GM23338 (cell line): ENCODE data around the gene PDE4D. TPM values are rescaled to one million over a fixed set of nuclear protein-coding genes. Genes with fewer than 3 reads are reported as not detected.

Experiments used
- ATAC-seq: fragments of 200-7000 bp; cut with Tn5 transposase; 3 replicates; pipeline ENCODE4 v1.9.1; 2020
- DNase-seq: peaks from one replicate; pipeline ENCODE4 v3.0.0-alpha.2; 2015; ENCODE audit warnings: low spot score
- H2AFZ ChIP-seq: fragments of 200-600 bp; sonication (generic); 2 replicates; pipeline ENCODE4 v1.8.0; 2016; ENCODE audit warnings: antibody characterized with exemption, mild to moderate bottlenecking, moderate library complexity
- H3F3A ChIP-seq: fragments of 200-600 bp; sonication (generic); replicated peaks from 2 replicates; pipeline ENCODE4 v1.8.0; 2017; ENCODE audit warnings: antibody characterized with exemption, mixed run types, low read depth
- H3K27ac ChIP-seq: fragments of 200-600 bp; sonication (generic); 2 replicates; pipeline ENCODE4 v1.6.1; 2016; ENCODE audit warnings: low read depth
- H3K27me3 ChIP-seq: fragments of 200-600 bp; sonication (generic); 2 replicates; pipeline ENCODE4 v1.8.0; 2016; ENCODE audit warnings: mild to moderate bottlenecking, mixed run types, moderate library complexity; ENCODE audit not compliant: insufficient read depth
- H3K36me3 ChIP-seq: fragments of 200-600 bp; sonication (generic); 2 replicates; pipeline ENCODE4 v1.8.0; 2016; ENCODE audit warnings: mild to moderate bottlenecking; ENCODE audit not compliant: insufficient read depth
- H3K4me1 ChIP-seq: fragments of 200-600 bp; sonication (generic); 2 replicates; pipeline ENCODE4 v1.8.0; 2016; ENCODE audit warnings: mild to moderate bottlenecking, moderate library complexity; ENCODE audit not compliant: insufficient read depth
- H3K4me2 ChIP-seq: fragments of 200-600 bp; sonication (generic); 2 replicates; pipeline ENCODE4 v1.7.1; 2017; ENCODE audit warnings: mixed run types
- H3K4me3 ChIP-seq: fragments of 200-600 bp; sonication (generic); 2 replicates; pipeline ENCODE4 v1.6.1; 2016; ENCODE audit warnings: mixed run types
- H3K79me2 ChIP-seq: fragments of 200-600 bp; sonication (generic); replicated peaks from 2 replicates; pipeline ENCODE4 v1.8.0; 2017; ENCODE audit warnings: mild to moderate bottlenecking; ENCODE audit not compliant: insufficient read depth
- H3K9me2 ChIP-seq: fragments of 200-600 bp; sonication (generic); 2 replicates; pipeline ENCODE4 v1.8.0; 2017; ENCODE audit not compliant: insufficient read depth
- H4K20me1 ChIP-seq: fragments of 200-600 bp; sonication (generic); replicated peaks from 2 replicates; pipeline ENCODE4 v1.8.0; 2017; ENCODE audit warnings: mild to moderate bottlenecking; ENCODE audit not compliant: insufficient read depth
- H3K27ac Mint-ChIP-seq: 2 replicates; pipeline ENCODE4 v1.8.0; 2020; ENCODE audit warnings: inconsistent platforms, mild to moderate bottlenecking, moderate library complexity, mixed read lengths
- H3K27me3 Mint-ChIP-seq: 3 replicates; pipeline ENCODE4 v1.8.0; 2022; ENCODE audit warnings: low read depth, mild to moderate bottlenecking, moderate library complexity, mixed read lengths, inconsistent platforms; ENCODE audit not compliant: insufficient read depth, poor library complexity
- H3K36me3 Mint-ChIP-seq: 3 replicates; pipeline ENCODE4 v1.8.0; 2021; ENCODE audit warnings: low read depth, mild to moderate bottlenecking, inconsistent platforms, moderate library complexity, mixed read lengths
- H3K4me1 Mint-ChIP-seq: 3 replicates; pipeline ENCODE4 v1.8.0; 2020; ENCODE audit warnings: mild to moderate bottlenecking, inconsistent platforms, mixed read lengths
- H3K4me3 Mint-ChIP-seq: 3 replicates; pipeline ENCODE4 v1.8.0; 2021; ENCODE audit warnings: moderate library complexity, mild to moderate bottlenecking, inconsistent platforms, mixed read lengths
- H3K9me3 Mint-ChIP-seq: 3 replicates; pipeline ENCODE4 v1.8.0; 2020; ENCODE audit warnings: moderate library complexity, mild to moderate bottlenecking, inconsistent platforms, mixed read lengths
- EZH2 ChIP-seq: fragments of 200-600 bp; sonication (generic); IDR thresholded peaks from one replicate; pipeline ENCODE4 v1.8.0; 2017; ENCODE audit warnings: antibody characterized with exemption, mild to moderate bottlenecking, low read depth; ENCODE audit not compliant: unreplicated experiment
- JUNB ChIP-seq: IDR thresholded peaks from one replicate; pipeline ENCODE4 v1.6.1; 2016; ENCODE audit warnings: antibody characterized with exemption; ENCODE audit not compliant: unreplicated experiment
- ZNF114 ChIP-seq: fragments of 250-450 bp; sonication (Bioruptor Pico); IDR thresholded peaks from 2 replicates; pipeline ENCODE4 v1.5.0; 2020; ENCODE audit warnings: mild to moderate bottlenecking, moderate library complexity
- ZNF331 ChIP-seq: fragments of 250-450 bp; sonication (Bioruptor Pico); IDR thresholded peaks from 2 replicates; pipeline ENCODE4 v1.5.0; 2020; ENCODE audit warnings: low read depth, mild to moderate bottlenecking, moderate library complexity
- polyA plus RNA-seq: library from polyadenylated mRNA; unstranded; fragments of >200 nt; fragmentation: Nextera tagmentation; extraction: Ambion mirVana; gene quantifications from 2 replicates; pipeline ENCODE4 v1.2.1, GENCODE V29; 2016
- total RNA-seq: library from RNA; depleted of rRNA; stranded (reverse); fragments of >200 nt; shearing (Covaris generic); gene quantifications from 2 replicates; pipeline ENCODE4 v1.2.3, GENCODE V29; 2014
- TF ChIP-seq, protein P1 (sequence below), 2 experiments: fragments of 200-600 bp in 1 of 2; sonication (generic) in 1 of 2; conservative IDR thresholded peaks; 2 replicates each; pipeline versions ENCODE4 v1.5.1 to v1.6.1; 2016 to 2017; ENCODE audit warnings: antibody characterized with exemption in 2 of 2, low read depth in 2 of 2, mild to moderate bottlenecking in 2 of 2, moderate library complexity in 1 of 2

The PDE4D gene
- total and polyA plus RNA-seq, 2 experiments from 2014 or later: 2.1 to 4.7 TPM

DNA sequence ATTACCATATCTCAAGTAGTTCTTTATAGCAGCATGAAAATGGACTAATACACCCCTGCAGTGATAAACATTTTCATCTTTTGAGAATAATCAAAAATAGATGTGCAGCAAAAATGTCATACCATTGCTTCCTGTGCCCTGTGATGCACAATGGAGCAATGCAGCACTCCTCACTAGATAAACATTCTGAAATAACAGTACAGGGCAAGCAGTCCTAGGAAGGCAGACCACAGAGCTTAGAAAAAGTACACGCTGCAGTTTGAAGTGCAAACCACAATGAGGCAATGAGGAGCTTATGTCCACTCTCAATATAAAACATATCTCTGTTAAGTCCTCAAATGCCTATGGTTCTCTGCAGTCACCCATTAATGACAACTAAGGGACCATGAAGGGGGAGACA is 367.6 kb downstream of the PDE4D start:
- H3K4me1 ChIP-seq: peaks cover 4% of the 10 kb centered on the region; the same call in 1 of the 2 replicates
- H3K27me3 Mint-ChIP-seq: no peaks in the 10 kb centered on the region
- H3K4me3 Mint-ChIP-seq: no peak overlapping the region
- H4K20me1 ChIP-seq: no peaks in the 10 kb centered on the region
- no peaks in the 10 kb centered on the region for H3K27me3 ChIP-seq
- H3F3A ChIP-seq: no peaks in the 10 kb centered on the region
- H3K27ac Mint-ChIP-seq: no peak overlapping the region
- H3K36me3 ChIP-seq: 0 out of 2 replicates have a peak, but pooled peaks cover 4% of the 10 kb centered on the region
- peaks cover 19% of the 10 kb centered on the region for H3K9me3 Mint-ChIP-seq
- TF ChIP-seq JUNB: no peak
- no peak overlapping the region for H2AFZ ChIP-seq
- peaks cover 11% of the 10 kb centered on the region for H3K9me2 ChIP-seq
- no peak for DNase-seq
- ATAC-seq: no peak
- no peak overlapping the region for H3K27ac ChIP-seq
- peaks cover 17% of the 10 kb centered on the region for H3K36me3 Mint-ChIP-seq
- H3K4me1 Mint-ChIP-seq: peaks cover 9% of the 10 kb centered on the region
- H3K79me2 ChIP-seq: no peaks in the 10 kb centered on the region
- H3K4me3 ChIP-seq: no peak overlapping the region
- H3K4me2 ChIP-seq: no peak overlapping the region

DNA sequence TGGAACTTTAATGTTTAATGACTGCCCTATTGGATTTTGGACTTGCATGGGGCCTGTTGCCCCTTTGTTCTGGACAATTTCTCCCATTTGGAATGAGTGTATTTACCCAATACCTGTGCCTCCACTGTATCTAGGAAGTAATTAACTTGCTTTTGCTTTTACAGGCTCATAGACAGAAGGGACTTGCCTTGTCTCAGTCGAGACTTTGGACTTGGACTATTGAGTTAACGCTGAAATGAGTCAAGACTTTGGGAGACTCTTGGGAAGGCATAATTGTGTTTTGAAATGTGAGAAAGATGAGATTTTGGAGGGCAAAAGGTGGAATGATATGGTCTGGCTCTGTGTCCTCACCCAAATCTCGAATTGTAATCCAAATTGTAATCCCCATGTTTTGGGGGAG is 368.2 kb downstream of the PDE4D start:
- Histone ChIP-seq H3K27ac (no peak overlapping the region), H3K9me2 (peaks cover 11% of the 10 kb centered on the region), H3K4me2 (no peak overlapping the region), H2AFZ (no peak overlapping the region), H4K20me1 (no peaks in the 10 kb centered on the region), H3K4me3 (no peak overlapping the region), H3K27me3 (no peaks in the 10 kb centered on the region), H3K79me2 (no peaks in the 10 kb centered on the region), H3K4me1 (peaks cover 4% of the 10 kb centered on the region; the same call in 1 of the 2 replicates), H3K36me3 (0 out of 2 replicates have a peak, but pooled peaks cover 4% of the 10 kb centered on the region), H3F3A (no peaks in the 10 kb centered on the region)
- peaks cover 17% of the 10 kb centered on the region for H3K36me3 Mint-ChIP-seq
- no peak overlapping the region for H3K4me3 Mint-ChIP-seq
- H3K27me3 Mint-ChIP-seq: no peaks in the 10 kb centered on the region
- no peak for DNase-seq
- ATAC-seq: no peak
- peaks cover 19% of the 10 kb centered on the region for H3K9me3 Mint-ChIP-seq
- no peak overlapping the region for H3K27ac Mint-ChIP-seq
- TF ChIP-seq, protein P1, sequence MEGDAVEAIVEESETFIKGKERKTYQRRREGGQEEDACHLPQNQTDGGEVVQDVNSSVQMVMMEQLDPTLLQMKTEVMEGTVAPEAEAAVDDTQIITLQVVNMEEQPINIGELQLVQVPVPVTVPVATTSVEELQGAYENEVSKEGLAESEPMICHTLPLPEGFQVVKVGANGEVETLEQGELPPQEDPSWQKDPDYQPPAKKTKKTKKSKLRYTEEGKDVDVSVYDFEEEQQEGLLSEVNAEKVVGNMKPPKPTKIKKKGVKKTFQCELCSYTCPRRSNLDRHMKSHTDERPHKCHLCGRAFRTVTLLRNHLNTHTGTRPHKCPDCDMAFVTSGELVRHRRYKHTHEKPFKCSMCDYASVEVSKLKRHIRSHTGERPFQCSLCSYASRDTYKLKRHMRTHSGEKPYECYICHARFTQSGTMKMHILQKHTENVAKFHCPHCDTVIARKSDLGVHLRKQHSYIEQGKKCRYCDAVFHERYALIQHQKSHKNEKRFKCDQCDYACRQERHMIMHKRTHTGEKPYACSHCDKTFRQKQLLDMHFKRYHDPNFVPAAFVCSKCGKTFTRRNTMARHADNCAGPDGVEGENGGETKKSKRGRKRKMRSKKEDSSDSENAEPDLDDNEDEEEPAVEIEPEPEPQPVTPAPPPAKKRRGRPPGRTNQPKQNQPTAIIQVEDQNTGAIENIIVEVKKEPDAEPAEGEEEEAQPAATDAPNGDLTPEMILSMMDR (conservative IDR thresholded peaks at IDR 0.05; ENCODE audit: low read depth in 2 of 2): no peak
- TF ChIP-seq ZNF114: no peak
- peaks cover 9% of the 10 kb centered on the region for H3K4me1 Mint-ChIP-seq

GRCh38 chr5:59522201-59522831 is 371.2 kb downstream of the PDE4D start:
- no peaks in the 10 kb centered on the region for H3K4me1 ChIP-seq
- H3K4me1 Mint-ChIP-seq: no peaks in the 10 kb centered on the region; the same call in 2 of the 3 replicates
- no peak overlapping the region for H3K4me3 Mint-ChIP-seq
- no peaks in the 10 kb centered on the region for H3K27me3 ChIP-seq
- ATAC-seq (no peak), DNase-seq (no peak)
- H3K36me3 ChIP-seq: 0 out of 2 replicates have a peak, but pooled peaks cover 4% of the 10 kb centered on the region
- H3K36me3 Mint-ChIP-seq: peaks cover 17% of the 10 kb centered on the region
- TF ChIP-seq EZH2 (no peak), ZNF331 (CRISPR knock-in tag) (no peak)
- peaks cover 19% of the 10 kb centered on the region for H3K9me3 Mint-ChIP-seq
- H3K27ac ChIP-seq: no peak overlapping the region
- H3K79me2 ChIP-seq: no peaks in the 10 kb centered on the region
- peaks cover 11% of the 10 kb centered on the region for H3K9me2 ChIP-seq
- H4K20me1 ChIP-seq: no peaks in the 10 kb centered on the region
- H3K4me3 ChIP-seq: no peak overlapping the region
- H2AFZ ChIP-seq: no peak overlapping the region
- H3K27ac Mint-ChIP-seq: no peak overlapping the region
- no peaks in the 10 kb centered on the region for H3K27me3 Mint-ChIP-seq
- H3F3A ChIP-seq: no peaks in the 10 kb centered on the region
- H3K4me2 ChIP-seq: no peak overlapping the region
